Dermis blood vessel endothelial cell (primary cell): ENCODE data around the gene PHOSPHO2. TPM values are rescaled to one million over a fixed set of nuclear protein-coding genes. Genes with fewer than 3 reads are reported as not detected.
"Not testable (repeated sequence)": the region's sequence is repeated elsewhere in the genome, so short reads cannot be mapped to it uniquely, and the experiment has no call there.

ENCODE experiments used
- DNase-seq: peaks from one replicate; pipeline ENCODE4 v3.0.0; 2010
- total RNA-seq: library from RNA; depleted of rRNA; stranded (reverse); fragments of >200 nt; gene quantifications from 2 replicates; pipeline ENCODE4 v1.2.3, GENCODE V29; 2014

Gene PHOSPHO2
- total RNA-seq, 1 donor from 2014 or later: 3.7 TPM

- DNase-seq: not testable (repeated sequence)
These were observed 9.6 kb upstream of the PHOSPHO2 start for GRCh38 chr2:169684712-169685111.

GRCh38 chr2:169686825-169687224, 7.4 kb upstream of the PHOSPHO2 start:
- DNase-seq: not testable (repeated sequence)

GRCh38 chr2:169687943-169688342, 6.3 kb upstream of the PHOSPHO2 start:
- DNase-seq: not testable (repeated sequence)

- no peak for DNase-seq
These were observed 3.3 kb upstream of the PHOSPHO2 start for GRCh38 chr2:169690958-169691357.

- no peak for DNase-seq
These were observed 1.6 kb upstream of the PHOSPHO2 start for GRCh38 chr2:169692718-169693117.

GRCh38 chr2:169693360-169693759, 909 bp upstream of the PHOSPHO2 start:
- DNase-seq: peak; percentile 52

- DNase-seq: no peak
These were observed 608 bp downstream of the PHOSPHO2 start for GRCh38 chr2:169694894-169695260.

- DNase-seq: no peak
These were observed 2.1 kb downstream of the PHOSPHO2 start for GRCh38 chr2:169696381-169696780.

- not testable (repeated sequence) for DNase-seq
These were observed 4.9 kb downstream of the PHOSPHO2 start for GRCh38 chr2:169699173-169699572.

- DNase-seq: no peak
These were observed 8.7 kb downstream of the PHOSPHO2 start for GRCh38 chr2:169702996-169703395.

- no peak for DNase-seq
These were observed 10.0 kb downstream of the PHOSPHO2 start for GRCh38 chr2:169704160-169704708.

- no peak for DNase-seq
These were observed 11.7 kb downstream of the PHOSPHO2 start for GRCh38 chr2:169705927-169706326.

GRCh38 chr2:169707626-169708025, 13.4 kb downstream of the PHOSPHO2 start:
- no peak for DNase-seq

GRCh38 chr2:169709331-169709730, 15.1 kb downstream of the PHOSPHO2 start:
- no peak for DNase-seq

GRCh38 chr2:169709981-169710380, 15.7 kb downstream of the PHOSPHO2 start:
- peak; percentile 46 for DNase-seq

GRCh38 chr2:169711751-169712509, 17.7 kb downstream of the PHOSPHO2 start:
- DNase-seq: peak; percentile 96

- DNase-seq: no peak
These were observed 18.5 kb downstream of the PHOSPHO2 start for GRCh38 chr2:169712791-169713227.

- no peak for DNase-seq
These were observed 19.1 kb downstream of the PHOSPHO2 start for GRCh38 chr2:169713331-169713730.

GRCh38 chr2:169714699-169715098, 20.4 kb downstream of the PHOSPHO2 start:
- DNase-seq: no peak

- DNase-seq: peak; percentile 37
These were observed 21.3 kb downstream of the PHOSPHO2 start for GRCh38 chr2:169715379-169716237.

- peak; percentile 54 for DNase-seq
These were observed 22.1 kb downstream of the PHOSPHO2 start for GRCh38 chr2:169716238-169716886.

- DNase-seq: peak; percentile 94
These were observed 22.8 kb downstream of the PHOSPHO2 start for GRCh38 chr2:169716938-169717690.
